ENCODE data around the gene KLHL40. TPM values are rescaled to one million over a fixed set of nuclear protein-coding genes. Genes with fewer than 3 reads are reported as not detected.

KLHL40 gene
- total RNA-seq, 1 donor, result not detected

GRCh38 chr3:42688016-42688415 lies 2.7 kb downstream of the KLHL40 start:
- no peak for TF ChIP-seq CTCF (IDR thresholded peaks at IDR 0.05; ENCODE audit: extremely low read depth, low read depth, low read length)
- no peaks in the 10 kb centered on the region for H4K20me1 ChIP-seq (ENCODE audit: insufficient read depth, low read length)
- H3K4me2 ChIP-seq (ENCODE audit: insufficient read depth, low read length), result no peak overlapping the region
- peaks cover 31% of the 10 kb centered on the region for H3K27me3 ChIP-seq (ENCODE audit: insufficient read depth, low read length)
- H3K79me2 ChIP-seq (ENCODE audit: insufficient read depth, low read length), result no peaks in the 10 kb centered on the region
- peaks cover 2% of the 10 kb centered on the region for H3K4me1 ChIP-seq (ENCODE audit: insufficient read depth, low read length)
- no peak overlapping the region for H3K4me3 ChIP-seq (ENCODE audit: insufficient read depth, low read length)
- DNase-seq (ENCODE audit: insufficient read length, low spot score, missing footprints), result peak; percentile 53
- no peaks in the 10 kb centered on the region for H3K36me3 ChIP-seq (ENCODE audit: insufficient read depth, low read length)
- H2AFZ ChIP-seq (ENCODE audit: low read length), result no peak overlapping the region
- no peak overlapping the region for H3K27ac ChIP-seq (ENCODE audit: low read depth, low read length)
- no peaks in the 10 kb centered on the region for H3K9me3 ChIP-seq (ENCODE audit: low read depth, low read length)

GRCh38 chr3:42688487-42689420 lies 3.4 kb downstream of the KLHL40 start:
- DNase-seq (ENCODE audit: insufficient read length, low spot score, missing footprints), result peak; percentile 66
- Histone ChIP-seq H3K27ac (ENCODE audit: low read depth, low read length) (no peak overlapping the region), H3K4me2 (ENCODE audit: insufficient read depth, low read length) (no peak overlapping the region), H3K4me1 (ENCODE audit: insufficient read depth, low read length) (peaks cover 2% of the 10 kb centered on the region), H3K36me3 (ENCODE audit: insufficient read depth, low read length) (no peaks in the 10 kb centered on the region), H3K9me3 (ENCODE audit: low read depth, low read length) (no peaks in the 10 kb centered on the region), H2AFZ (ENCODE audit: low read length) (no peak overlapping the region), H3K79me2 (ENCODE audit: insufficient read depth, low read length) (no peaks in the 10 kb centered on the region), H3K4me3 (ENCODE audit: insufficient read depth, low read length) (no peak overlapping the region), H4K20me1 (ENCODE audit: insufficient read depth, low read length) (no peaks in the 10 kb centered on the region), H3K27me3 (ENCODE audit: insufficient read depth, low read length) (peaks cover 31% of the 10 kb centered on the region)
- TF ChIP-seq CTCF (IDR thresholded peaks at IDR 0.05; ENCODE audit: extremely low read depth, low read depth, low read length), result no peak

DNA sequence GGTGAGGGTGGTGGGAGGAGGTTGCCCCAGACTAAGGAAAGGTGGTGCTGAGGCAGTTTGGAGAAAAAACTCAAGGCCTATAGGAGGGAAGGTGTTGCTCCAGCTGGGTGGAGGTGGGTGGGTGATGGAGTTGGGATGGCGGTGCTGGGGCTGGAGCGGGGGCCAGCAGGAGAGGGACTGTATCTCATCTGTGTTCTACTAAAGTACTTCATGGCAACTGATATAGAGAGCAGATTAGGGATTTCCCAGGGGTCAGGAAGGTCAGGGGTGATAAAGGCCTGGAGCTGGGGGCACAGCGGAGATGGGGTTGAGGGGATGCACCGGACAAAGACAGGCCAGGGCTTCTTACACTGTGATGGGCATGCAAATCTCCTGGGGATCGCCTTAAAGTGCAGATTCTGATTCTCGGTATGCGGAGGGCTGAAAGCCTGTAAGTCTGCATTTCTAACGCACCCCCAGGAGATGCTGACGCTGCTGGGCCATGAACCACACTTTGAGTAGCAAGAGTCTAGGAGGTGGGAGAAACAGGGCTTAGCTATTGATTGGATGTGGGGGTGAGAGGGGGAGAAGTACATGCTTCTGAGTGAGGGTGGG lies 4.2 kb downstream of the KLHL40 start:
- H3K4me3 ChIP-seq (ENCODE audit: insufficient read depth, low read length), result no peak overlapping the region
- H3K9me3 ChIP-seq (ENCODE audit: low read depth, low read length), result no peaks in the 10 kb centered on the region
- peaks cover 31% of the 10 kb centered on the region for H3K27me3 ChIP-seq (ENCODE audit: insufficient read depth, low read length)
- H3K27ac ChIP-seq (ENCODE audit: low read depth, low read length), result no peak overlapping the region
- no peak for TF ChIP-seq CTCF (IDR thresholded peaks at IDR 0.05; ENCODE audit: extremely low read depth, low read depth, low read length)
- no peaks in the 10 kb centered on the region for H3K36me3 ChIP-seq (ENCODE audit: insufficient read depth, low read length)
- H4K20me1 ChIP-seq (ENCODE audit: insufficient read depth, low read length), result no peaks in the 10 kb centered on the region
- DNase-seq (ENCODE audit: insufficient read length, low spot score, missing footprints), result peak; percentile 23
- H3K4me2 ChIP-seq (ENCODE audit: insufficient read depth, low read length), result no peak overlapping the region
- no peak overlapping the region for H2AFZ ChIP-seq (ENCODE audit: low read length)
- no peaks in the 10 kb centered on the region for H3K79me2 ChIP-seq (ENCODE audit: insufficient read depth, low read length)
- no peaks in the 10 kb centered on the region for H3K4me1 ChIP-seq (ENCODE audit: insufficient read depth, low read length)

- Histone ChIP-seq H4K20me1 (ENCODE audit: insufficient read depth, low read length) (no peaks in the 10 kb centered on the region), H3K27ac (ENCODE audit: low read depth, low read length) (no peak overlapping the region), H3K4me2 (ENCODE audit: insufficient read depth, low read length) (no peak overlapping the region), H3K4me3 (ENCODE audit: insufficient read depth, low read length) (no peak overlapping the region), H2AFZ (ENCODE audit: low read length) (no peak overlapping the region), H3K27me3 (ENCODE audit: insufficient read depth, low read length) (peaks cover 26% of the 10 kb centered on the region), H3K36me3 (ENCODE audit: insufficient read depth, low read length) (no peaks in the 10 kb centered on the region), H3K9me3 (ENCODE audit: low read depth, low read length) (no peaks in the 10 kb centered on the region), H3K79me2 (ENCODE audit: insufficient read depth, low read length) (no peaks in the 10 kb centered on the region), H3K4me1 (ENCODE audit: insufficient read depth, low read length) (no peaks in the 10 kb centered on the region)
- TF ChIP-seq CTCF (IDR thresholded peaks at IDR 0.05; ENCODE audit: extremely low read depth, low read depth, low read length), result no peak
- DNase-seq (ENCODE audit: insufficient read length, low spot score, missing footprints), result peak; percentile 81
Measured at GRCh38 chr3:42690191-42690590, 4.9 kb downstream of the KLHL40 start.
